ENCODE measurements around the gene IQCN. TPM values are rescaled to one million over a fixed set of nuclear protein-coding genes. Genes with fewer than 3 reads are reported as not detected.

The IQCN gene
- total and polyA plus RNA-seq, 2 donors (not counting 1 experiment from before 2014, with no cell fraction given), result 0.79 to 0.83 TPM

- no peaks in the 10 kb centered on the region for H3K9me3 ChIP-seq (ENCODE audit: control insufficient read depth, insufficient read depth, low read depth, low read length)
- H3K4me2 ChIP-seq (ENCODE audit: extremely low read depth, insufficient read depth, low read length), result no peak within 1 kb of the TSS
- no peaks in the 10 kb centered on the region for H3K4me1 ChIP-seq (ENCODE audit: control insufficient read depth, extremely low read depth, insufficient read depth, low read length)
- H3K27ac ChIP-seq (ENCODE audit: insufficient read depth, low read length), result no peak within 1 kb of the TSS
- no peaks in the 10 kb centered on the region for H4K20me1 ChIP-seq (ENCODE audit: control insufficient read depth, extremely low read depth, insufficient read depth, low read length)
- no peak for TF ChIP-seq CTCF (conservative IDR thresholded peaks at IDR 0.05 in 1 of 2, IDR thresholded peaks at IDR 0.05 in 1 of 2; ENCODE audit: low read depth in 1 of 2, low read length in 2 of 2)
- no peak for TF ChIP-seq EZH2 (IDR thresholded peaks at IDR 0.05; ENCODE audit: low read length, missing control alignments)
- H2AFZ ChIP-seq (ENCODE audit: low read length), result no peak within 1 kb of the TSS
- no peak for DNase-seq (ENCODE audit: low read depth in 2 of 2)
- no peaks in the 10 kb centered on the region for H3K36me3 ChIP-seq (ENCODE audit: control insufficient read depth, insufficient read depth, low read length)
- no peaks in the 10 kb centered on the region for H3K79me2 ChIP-seq (ENCODE audit: control insufficient read depth, insufficient read depth, low read length)
- peaks cover 3% of the 10 kb centered on the region for H3K27me3 ChIP-seq (ENCODE audit: control insufficient read depth, insufficient read depth, low read length)
- no peak within 1 kb of the TSS for H3K9ac ChIP-seq (ENCODE audit: insufficient read depth, low read length)
- no peak within 1 kb of the TSS for H3K4me3 ChIP-seq (replicated peaks in 1 of 4; ENCODE audit: control extremely low read depth in 1 of 4, insufficient read depth in 1 of 4, low read depth in 3 of 4, low read length in 4 of 4)
Measured at GRCh38 chr19:18225702-18226468, 48.4 kb downstream of the IQCN start, which contains the start of gene PDE4C. Gene PDE4C, minus strand, starts transcription at chr19:18226438. Its CDS starts 23 bp downstream, at chr19:18226415.

- H3K4me3 ChIP-seq (replicated peaks in 1 of 4; ENCODE audit: control extremely low read depth in 1 of 4, insufficient read depth in 1 of 4, low read depth in 3 of 4, low read length in 4 of 4), result no peak overlapping the region
- H3K9me3 ChIP-seq (ENCODE audit: control insufficient read depth, insufficient read depth, low read depth, low read length), result no peaks in the 10 kb centered on the region
- no peak for DNase-seq (ENCODE audit: low read depth in 2 of 2)
- no peak overlapping the region for H2AFZ ChIP-seq (ENCODE audit: low read length)
- H3K4me1 ChIP-seq (ENCODE audit: control insufficient read depth, extremely low read depth, insufficient read depth, low read length), result no peaks in the 10 kb centered on the region
- H3K27me3 ChIP-seq (ENCODE audit: control insufficient read depth, insufficient read depth, low read length), result peaks cover 3% of the 10 kb centered on the region
- H3K4me2 ChIP-seq (ENCODE audit: extremely low read depth, insufficient read depth, low read length), result no peak overlapping the region
- H3K79me2 ChIP-seq (ENCODE audit: control insufficient read depth, insufficient read depth, low read length), result no peaks in the 10 kb centered on the region
- no peaks in the 10 kb centered on the region for H3K36me3 ChIP-seq (ENCODE audit: control insufficient read depth, insufficient read depth, low read length)
- peak; percentile 30 for TF ChIP-seq EZH2 (IDR thresholded peaks at IDR 0.05; ENCODE audit: low read length, missing control alignments)
- no peak for TF ChIP-seq CTCF (conservative IDR thresholded peaks at IDR 0.05 in 1 of 2, IDR thresholded peaks at IDR 0.05 in 1 of 2; ENCODE audit: low read depth in 1 of 2, low read length in 2 of 2)
- H4K20me1 ChIP-seq (ENCODE audit: control insufficient read depth, extremely low read depth, insufficient read depth, low read length), result no peaks in the 10 kb centered on the region
- H3K27ac ChIP-seq (ENCODE audit: insufficient read depth, low read length), result no peak overlapping the region
- no peak overlapping the region for H3K9ac ChIP-seq (ENCODE audit: insufficient read depth, low read length)
Measured at GRCh38 chr19:18225355-18225701, 48.9 kb downstream of the IQCN start.

- Histone ChIP-seq H4K20me1 (ENCODE audit: control insufficient read depth, extremely low read depth, insufficient read depth, low read length) (no peaks in the 10 kb centered on the region), H3K4me3 (replicated peaks in 1 of 4; ENCODE audit: control extremely low read depth in 1 of 4, insufficient read depth in 1 of 4, low read depth in 3 of 4, low read length in 4 of 4) (peak overlapping the region; percentile 37 to 66 (median 54)), H3K36me3 (ENCODE audit: control insufficient read depth, insufficient read depth, low read length) (no peaks in the 10 kb centered on the region), H3K4me1 (ENCODE audit: control insufficient read depth, extremely low read depth, insufficient read depth, low read length) (no peaks in the 10 kb centered on the region), H3K27ac (ENCODE audit: insufficient read depth, low read length) (peak overlapping the region; percentile 39), H3K9me3 (ENCODE audit: control insufficient read depth, insufficient read depth, low read depth, low read length) (no peaks in the 10 kb centered on the region), H3K27me3 (ENCODE audit: control insufficient read depth, insufficient read depth, low read length) (peaks cover 3% of the 10 kb centered on the region), H3K9ac (ENCODE audit: insufficient read depth, low read length) (peak overlapping the region; percentile 50), H2AFZ (ENCODE audit: low read length) (peak overlapping the region; percentile 95), H3K4me2 (ENCODE audit: extremely low read depth, insufficient read depth, low read length) (peak overlapping the region; percentile 84), H3K79me2 (ENCODE audit: control insufficient read depth, insufficient read depth, low read length) (no peaks in the 10 kb centered on the region)
- TF ChIP-seq EZH2 (IDR thresholded peaks at IDR 0.05; ENCODE audit: low read length, missing control alignments) (no peak), CTCF (conservative IDR thresholded peaks at IDR 0.05 in 1 of 2, IDR thresholded peaks at IDR 0.05 in 1 of 2; ENCODE audit: low read depth in 1 of 2, low read length in 2 of 2) (no peak)
- DNase-seq (ENCODE audit: low read depth in 2 of 2), result peak; percentile 97 to 99
Measured at GRCh38 chr19:18224525-18225354, 49.5 kb downstream of the IQCN start.
